Liver (tissue), 3 donors: ENCODE results near the gene CHP1.

Experiments used
- ATF3 ChIP-seq: IDR thresholded peaks from 2 replicates; pipeline ENCODE4 v1.6.1; 2016; ENCODE audit warnings: antibody characterized with exemption
- CTCF ChIP-seq: fragments of 150-350 bp; IDR thresholded peaks from 2 replicates; pipeline ENCODE4 v1.5.1; 2017; ENCODE audit warnings: improper control_type of control experiment, low read depth, low read length; ENCODE audit not compliant: missing input control
- EGR1 ChIP-seq, 2 donors: IDR thresholded peaks; 2 replicates each; pipeline ENCODE4 v1.6.1; 2016 to 2018; ENCODE audit warnings: antibody characterized with exemption in 2 of 2, low read depth in 2 of 2
- FOXA2 ChIP-seq: IDR thresholded peaks from 2 replicates; pipeline ENCODE4 v1.6.1; 2016; ENCODE audit warnings: antibody characterized with exemption
- JUND ChIP-seq, 2 donors: IDR thresholded peaks; 2 replicates each; pipeline ENCODE4 v1.6.1; 2016; ENCODE audit warnings: antibody characterized with exemption in 2 of 2
- MAX ChIP-seq: IDR thresholded peaks from 2 replicates; pipeline ENCODE4 v1.6.1; 2016; ENCODE audit warnings: antibody characterized with exemption
- NR2F2 ChIP-seq: IDR thresholded peaks from 2 replicates; pipeline ENCODE4 v1.6.1; 2016; ENCODE audit warnings: antibody characterized with exemption
- RAD21 ChIP-seq, 2 donors: IDR thresholded peaks; 2 replicates each; pipeline ENCODE4 v1.6.1; 2016; ENCODE audit warnings: antibody characterized with exemption in 2 of 2, mild to moderate bottlenecking in 2 of 2
- REST ChIP-seq: IDR thresholded peaks from 2 replicates; pipeline ENCODE4 v1.6.1; 2016; ENCODE audit warnings: antibody characterized with exemption, mild to moderate bottlenecking
- RXRA ChIP-seq, 2 donors: IDR thresholded peaks; 2 replicates each; pipeline ENCODE4 v1.6.1; 2017 to 2018; ENCODE audit warnings: antibody characterized with exemption in 2 of 2, mild to moderate bottlenecking in 1 of 2
- SP1 ChIP-seq: IDR thresholded peaks from 2 replicates; pipeline ENCODE4 v1.6.1; 2018; ENCODE audit warnings: antibody characterized with exemption, mild to moderate bottlenecking
- TAF1 ChIP-seq: conservative IDR thresholded peaks from 2 replicates; pipeline ENCODE4 v1.6.1; 2016; ENCODE audit warnings: antibody characterized with exemption, mild to moderate bottlenecking
- YY1 ChIP-seq: IDR thresholded peaks from 2 replicates; pipeline ENCODE4 v1.6.1; 2016; ENCODE audit warnings: antibody characterized with exemption, mild to moderate bottlenecking
- ZBTB33 ChIP-seq: IDR thresholded peaks from 2 replicates; pipeline ENCODE4 v1.6.1; 2016; ENCODE audit warnings: antibody characterized with exemption
- donor health status: healthy.
- donor health status: healthy.

GRCh38 chr15:41262571-41262970, 31.5 kb downstream of the CHP1 start:
- TF ChIP-seq CTCF: no peak
- peak; percentile 15 for TF ChIP-seq MAX
- no peak for TF ChIP-seq RAD21 (IDR thresholded peaks at IDR 0.05)
- no peak for TF ChIP-seq SP1
- no peak for TF ChIP-seq REST
- TF ChIP-seq JUND (IDR thresholded peaks at IDR 0.05): no peak
- TF ChIP-seq RXRA (IDR thresholded peaks at IDR 0.05): peak; percentile 43 to 65
- no peak for TF ChIP-seq NR2F2
- TF ChIP-seq EGR1 (IDR thresholded peaks at IDR 0.05; ENCODE audit: low read depth in 2 of 2): no peak
- no peak for TF ChIP-seq YY1
- TF ChIP-seq ZBTB33: no peak
- TF ChIP-seq FOXA2: no peak
- TF ChIP-seq TAF1: no peak
- TF ChIP-seq ATF3: no peak
